HG03432 (cell line): ENCODE measurements around the gene PIKFYVE.
A peak's percentile ranks its signal among the peaks of the same experiment; 100 is the strongest.
"Not testable (repeated sequence)": the region's sequence is repeated elsewhere in the genome, so short reads cannot be mapped to it uniquely, and the experiment has no call there.

Experiments
- ATAC-seq: cut with Tn5 transposase; IDR thresholded peaks from one replicate; pipeline ENCODE4 v1.9.1; 2021; ENCODE audit warnings: mild to moderate bottlenecking, moderate library complexity; ENCODE audit not compliant: unreplicated experiment

The PIKFYVE gene

DNA sequence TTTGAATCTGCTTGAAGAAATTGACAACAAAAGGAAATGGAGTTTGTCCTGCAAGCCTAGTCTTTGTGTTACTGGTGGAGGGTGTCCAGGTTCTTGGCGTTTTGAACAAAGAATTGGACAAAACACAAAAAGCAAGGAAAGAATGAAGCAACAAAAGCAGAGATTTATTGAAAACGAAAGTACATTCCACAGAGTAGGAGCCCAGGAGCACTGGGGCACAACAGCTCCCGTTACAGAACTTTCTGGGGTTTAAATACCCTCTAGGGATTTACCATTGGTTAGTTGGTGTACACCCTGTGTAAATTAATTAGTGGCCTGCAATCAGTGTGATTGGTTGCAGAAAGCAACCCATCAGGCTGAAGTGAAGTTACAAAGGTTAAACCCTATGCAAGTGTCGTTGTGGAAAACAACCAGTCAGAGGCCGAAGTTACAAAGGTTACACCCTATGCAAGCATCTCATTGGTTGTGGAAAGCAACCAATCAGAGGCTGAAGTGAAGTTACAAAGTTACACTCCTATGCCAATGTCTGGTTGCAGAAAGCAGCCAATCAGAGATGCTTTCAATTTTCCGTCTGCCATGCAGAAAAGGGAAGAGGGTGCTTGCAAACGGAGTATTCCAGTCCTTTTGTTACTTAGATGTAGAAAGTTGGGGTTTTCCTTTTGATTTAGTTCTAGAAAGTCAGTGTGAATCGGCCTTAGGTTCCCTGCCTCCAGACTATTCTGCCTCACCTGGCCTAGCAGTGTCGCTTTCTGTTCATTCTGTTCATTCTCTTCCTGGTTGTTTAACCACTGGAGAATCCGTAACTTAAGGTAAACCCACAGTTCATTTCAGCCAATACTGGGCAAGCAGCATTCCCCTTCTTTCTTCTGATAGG lies 92.9 kb downstream of the PIKFYVE start:
- ATAC-seq, result no peak

DNA sequence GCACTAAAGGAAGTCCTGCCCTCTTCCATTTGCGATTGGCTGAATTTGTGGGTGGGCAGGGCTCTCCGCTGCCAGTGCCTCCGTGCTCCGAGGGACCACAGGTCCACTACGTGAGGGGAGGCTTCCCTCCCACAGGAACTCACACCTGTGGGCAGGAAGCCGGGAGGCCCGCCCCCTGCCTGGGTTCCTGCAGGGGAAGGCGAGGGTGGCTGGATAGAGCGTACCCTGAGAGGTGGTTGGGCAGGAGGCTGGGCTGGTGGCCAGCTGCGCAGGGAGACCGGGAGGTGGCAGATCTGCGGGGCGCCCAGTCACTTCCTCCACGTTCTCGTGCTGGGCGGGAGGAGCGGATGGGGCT lies 93.6 kb downstream of the PIKFYVE start:
- no peak for ATAC-seq

DNA sequence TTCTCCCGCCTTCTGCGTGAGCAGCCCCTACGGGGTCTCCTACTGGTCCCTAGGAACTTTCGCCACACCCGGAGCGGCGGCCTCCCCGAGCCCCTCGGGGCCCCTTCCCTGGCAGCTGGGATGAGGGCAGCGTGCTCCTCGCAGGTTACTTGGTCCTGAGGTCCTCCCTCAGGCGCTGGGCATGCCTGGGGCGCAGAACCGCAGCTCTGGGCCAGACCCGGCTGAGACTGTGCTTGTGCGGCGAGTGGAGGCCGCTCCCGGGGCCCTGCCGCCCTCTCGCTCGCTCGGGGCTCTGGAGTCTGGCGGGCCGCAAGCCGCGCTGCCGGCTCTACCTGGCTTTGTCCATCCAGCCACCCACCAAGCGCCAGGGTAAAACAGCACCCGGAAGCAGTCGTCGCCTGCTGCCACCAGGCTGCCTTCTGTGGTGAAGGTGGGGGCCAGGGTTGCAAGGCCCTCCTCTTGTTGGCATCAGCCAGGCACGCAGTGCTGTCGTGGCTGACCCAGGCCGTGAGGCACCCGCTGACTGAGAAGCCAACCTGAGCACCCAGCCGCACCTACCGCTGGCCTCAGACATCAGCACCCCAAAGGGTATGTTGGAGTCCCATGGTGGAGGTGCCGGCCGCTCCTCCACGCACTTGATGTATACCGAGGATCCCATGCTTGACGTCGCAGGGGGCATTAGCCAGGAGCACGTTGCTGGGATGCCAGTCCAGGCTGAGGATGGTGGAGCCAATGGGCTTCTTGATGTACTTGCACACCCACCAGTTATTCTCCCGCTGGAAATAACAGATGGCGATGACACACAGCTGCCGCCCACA lies 94.4 kb downstream of the PIKFYVE start:
- ATAC-seq, result no peak

DNA sequence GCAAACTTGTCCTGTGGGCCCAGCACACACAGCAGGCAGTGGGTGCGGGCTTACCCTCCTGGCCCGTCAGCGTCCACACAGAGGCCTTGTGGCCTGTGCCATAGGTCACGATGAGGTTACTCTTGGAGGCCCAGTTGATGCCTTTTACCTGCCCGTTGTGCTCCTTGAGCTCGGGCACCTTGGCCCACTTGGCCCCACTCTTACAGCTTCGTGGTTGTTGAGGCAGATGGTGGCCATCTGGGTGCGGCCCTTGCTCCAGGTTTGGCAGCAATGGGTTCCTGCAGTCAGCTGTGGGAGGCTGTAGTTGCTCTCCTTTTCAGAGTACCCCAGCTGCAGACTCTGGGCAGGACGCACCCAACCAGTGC lies 95.0 kb downstream of the PIKFYVE start:
- no peak for ATAC-seq

DNA sequence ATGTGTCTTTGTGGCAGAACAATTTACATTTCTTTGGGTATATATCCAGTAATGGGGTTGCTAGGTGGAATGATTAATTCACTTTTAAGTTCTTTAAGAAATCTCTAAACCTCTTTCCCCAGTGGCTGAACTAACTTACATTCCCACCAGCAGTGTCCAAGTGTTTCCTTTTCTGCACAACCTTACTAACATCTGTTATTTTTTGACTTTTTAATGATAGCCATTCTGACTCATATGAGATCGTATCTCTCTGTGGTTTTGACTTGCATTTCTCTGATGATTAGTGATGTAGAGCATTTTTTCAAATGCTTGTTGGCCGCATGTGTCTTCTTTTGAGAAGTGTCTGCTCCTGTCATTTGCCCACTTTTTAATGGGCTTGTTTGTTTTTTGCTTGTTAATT lies 97.4 kb downstream of the PIKFYVE start:
- peak; percentile 84 for ATAC-seq

DNA sequence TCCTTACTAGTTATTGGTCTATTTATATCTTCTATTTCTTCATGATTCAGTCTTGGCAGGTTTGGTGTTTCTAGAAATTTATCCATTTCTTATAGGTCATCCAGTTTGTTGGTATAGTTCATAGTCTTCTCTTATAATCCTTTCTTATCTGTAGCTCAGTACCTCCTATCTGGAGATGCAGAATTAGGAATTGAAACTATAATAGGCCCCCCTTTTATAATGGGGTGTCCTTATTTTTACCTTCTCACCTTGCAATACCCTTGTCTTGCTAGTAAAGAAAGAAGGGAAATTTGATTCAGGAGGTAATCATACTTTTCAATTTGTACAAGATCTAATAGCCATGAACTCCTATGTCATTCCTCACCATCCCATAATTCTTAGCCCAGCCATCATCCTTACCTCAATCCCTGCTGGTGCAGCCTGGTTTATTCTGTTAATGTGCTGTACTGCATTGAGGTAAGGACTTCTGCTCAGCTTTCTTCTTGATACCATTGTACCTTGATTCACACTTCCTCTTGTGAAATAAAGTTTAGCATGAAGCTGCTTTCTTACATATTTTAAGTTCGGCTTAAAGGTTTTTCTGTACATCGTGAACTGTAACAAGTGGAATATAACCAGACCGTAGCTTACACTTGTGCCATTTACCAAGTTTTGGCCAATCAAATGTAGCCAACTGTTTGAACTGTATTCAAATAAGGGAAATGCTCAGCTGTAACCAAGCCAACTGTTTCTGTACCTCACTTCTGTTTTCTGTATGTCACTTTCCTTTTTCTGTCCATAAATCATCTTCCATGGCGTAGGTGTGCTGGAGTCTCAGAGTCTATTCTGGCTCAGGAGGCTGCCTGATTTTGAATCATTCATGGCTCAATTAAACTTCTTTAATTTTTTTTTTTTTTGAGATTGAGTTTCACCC lies 100.4 kb downstream of the PIKFYVE start:
- peak; percentile 68 for ATAC-seq

DNA sequence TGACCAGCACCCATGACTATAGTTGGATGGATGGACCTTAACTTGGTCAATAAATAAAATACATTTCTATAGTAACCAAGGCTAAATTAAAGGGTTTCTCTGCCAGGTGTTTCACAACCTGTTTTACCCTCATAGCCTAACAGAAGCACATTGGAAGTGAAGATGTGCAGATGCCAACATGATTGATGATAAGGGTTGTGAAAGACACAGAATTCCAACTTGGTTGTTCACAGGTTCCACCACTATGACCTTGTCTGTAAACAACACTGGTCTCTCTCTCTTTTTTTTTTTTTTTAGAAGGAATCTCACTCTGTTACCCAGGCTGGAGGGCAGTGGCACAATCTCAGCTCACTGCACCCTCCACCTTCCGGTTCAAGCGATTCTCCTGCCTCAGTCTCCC lies 103.0 kb downstream of the PIKFYVE start:
- no peak for ATAC-seq

DNA sequence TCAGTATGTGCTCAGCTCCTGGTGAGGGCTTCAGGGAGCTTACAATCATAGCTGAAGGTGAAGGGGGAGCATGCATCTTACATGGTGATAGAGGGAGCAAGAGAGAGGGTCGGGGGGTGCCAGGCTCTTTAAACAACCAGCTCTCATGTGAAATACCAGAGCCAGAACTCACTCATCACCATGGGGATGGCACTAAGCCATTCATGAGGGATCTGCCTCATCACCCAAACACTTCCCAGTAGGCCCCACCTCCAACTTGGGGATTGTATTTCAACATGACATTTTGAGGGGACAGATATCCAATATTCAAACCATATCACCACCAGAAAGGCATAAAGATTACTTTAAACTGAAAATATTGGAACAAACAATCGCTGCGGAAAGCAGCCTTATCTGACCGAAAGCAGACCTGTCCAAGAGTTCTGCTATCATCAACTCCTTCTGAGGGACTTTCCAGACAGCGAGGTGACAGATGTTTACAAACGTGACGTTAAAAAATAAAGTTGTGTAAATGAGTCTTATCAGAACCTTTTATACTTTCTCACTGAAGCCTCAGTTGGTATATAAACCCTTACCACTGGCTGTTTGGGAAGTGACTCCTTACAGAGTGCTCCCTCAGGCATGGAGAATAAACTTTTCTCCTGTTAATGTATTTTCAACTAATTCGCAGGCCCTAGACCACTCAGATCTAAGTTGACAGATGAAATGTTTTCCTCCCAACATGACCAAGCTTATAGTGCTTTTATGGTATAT lies 105.0 kb downstream of the PIKFYVE start:
- ATAC-seq, result no peak

DNA sequence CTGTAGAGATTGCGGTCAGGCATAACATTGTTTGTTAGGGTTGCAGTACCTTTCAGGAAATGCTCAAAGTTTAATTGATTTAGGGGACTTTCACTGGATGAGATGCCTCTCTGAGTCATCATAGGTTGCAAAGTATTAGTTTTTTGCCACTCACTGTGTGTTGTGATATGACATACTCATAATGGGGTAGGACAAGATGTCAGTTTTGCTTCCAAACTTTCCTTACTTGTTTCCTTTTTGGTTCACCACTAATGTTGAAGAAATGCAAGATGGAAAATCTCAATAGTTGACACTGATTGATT lies 105.5 kb downstream of the PIKFYVE start:
- ATAC-seq, result no peak

DNA sequence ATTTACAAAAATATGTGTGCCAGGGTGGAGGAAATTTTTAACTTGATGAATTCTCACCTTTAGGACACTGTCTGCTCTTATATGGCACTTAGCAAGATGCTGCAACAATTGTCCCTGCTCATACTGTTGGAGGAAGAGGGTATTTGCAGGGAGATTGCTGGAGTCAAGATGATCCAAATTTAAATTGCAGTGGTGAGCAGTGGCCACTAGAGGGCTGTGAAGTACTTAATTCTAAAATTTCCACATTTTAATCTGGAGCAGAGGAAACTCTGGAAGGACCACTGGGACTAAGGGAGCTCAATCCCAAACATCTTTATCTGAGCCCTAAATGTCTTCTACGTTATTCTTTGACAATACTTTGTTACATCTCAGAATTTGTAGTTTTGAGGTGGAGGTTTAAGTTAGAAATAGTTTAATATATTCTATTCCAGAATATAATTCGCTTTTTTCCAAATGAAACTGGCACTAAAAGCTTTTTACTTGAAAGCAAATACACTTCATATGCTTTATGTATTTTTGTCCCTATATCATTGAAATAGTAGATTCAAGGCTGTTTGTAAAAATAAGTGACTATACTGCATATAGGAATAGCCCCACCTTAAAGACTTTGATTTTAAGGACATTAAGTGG lies 107.5 kb downstream of the PIKFYVE start:
- peak; percentile 58 for ATAC-seq

DNA sequence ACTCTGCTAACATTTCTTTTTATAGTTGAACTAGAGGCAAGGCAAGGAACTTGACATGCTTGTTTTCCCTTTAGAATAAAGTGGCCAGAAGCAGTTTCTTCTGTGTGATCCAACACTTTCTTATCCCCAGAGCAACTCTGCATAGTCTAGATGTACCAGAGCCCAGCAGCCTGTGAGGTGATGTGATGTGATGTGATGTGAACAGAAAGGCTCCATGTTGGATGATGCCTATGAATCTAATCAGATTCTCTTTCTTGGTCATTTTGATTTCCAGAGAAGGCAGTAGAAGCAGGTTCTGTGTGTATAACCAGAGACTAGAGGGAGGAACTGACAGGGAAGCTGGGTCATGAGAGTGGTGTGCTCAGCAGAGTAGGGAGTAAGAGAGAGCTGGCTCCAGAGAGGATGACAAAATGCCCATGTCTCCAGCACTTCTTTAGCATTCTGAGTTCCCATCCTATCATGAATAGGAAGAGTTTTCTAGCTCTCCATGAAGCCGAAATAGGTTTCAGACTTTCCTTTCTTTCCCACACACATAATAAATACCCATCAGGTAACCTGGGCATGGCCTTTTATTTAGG lies 109.5 kb downstream of the PIKFYVE start:
- no peak for ATAC-seq

DNA sequence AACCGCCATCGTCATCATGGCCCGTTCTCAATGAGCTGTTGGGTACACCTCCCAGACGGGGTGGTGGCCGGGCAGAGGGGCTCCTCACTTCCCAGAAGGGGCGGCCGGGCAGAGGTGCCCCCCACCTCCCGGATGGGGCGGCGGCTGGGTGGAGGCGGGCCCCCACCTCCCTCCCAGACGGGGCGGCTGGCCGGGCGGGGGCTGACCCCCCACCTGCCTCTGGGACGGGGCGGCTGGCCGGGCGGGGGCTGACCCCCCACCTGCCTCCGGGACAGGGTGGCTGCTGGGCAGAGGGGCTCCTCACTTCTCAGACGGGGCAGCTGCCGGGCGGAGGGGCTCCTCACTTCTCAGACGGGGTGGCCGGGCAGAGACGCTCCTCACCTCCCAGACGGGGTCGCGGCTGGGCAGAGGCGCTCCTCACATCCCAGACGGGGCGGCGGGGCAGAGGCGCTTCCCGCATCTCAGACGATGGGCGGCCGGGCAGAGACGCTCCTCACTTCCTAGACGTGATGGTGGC lies 111.3 kb downstream of the PIKFYVE start:
- not testable (repeated sequence) for ATAC-seq

DNA sequence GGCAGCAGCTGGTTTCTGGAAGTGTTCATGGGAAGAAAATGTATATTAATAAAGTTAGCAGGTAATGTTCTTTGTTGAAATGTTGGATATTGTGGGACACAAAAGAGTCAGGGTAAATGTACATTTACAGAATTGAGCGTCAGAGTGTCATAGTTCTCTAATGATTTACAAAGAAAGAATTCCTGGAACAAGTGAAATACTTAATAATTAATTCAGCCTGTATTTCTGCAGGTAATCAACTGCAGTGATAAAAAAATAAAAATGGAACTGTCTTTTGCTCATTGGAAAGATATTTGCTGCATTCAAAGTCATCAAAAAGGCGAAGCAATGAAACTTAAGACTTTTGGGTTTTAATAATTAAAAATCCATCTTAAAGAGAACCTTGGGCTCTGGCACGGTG lies 113.1 kb downstream of the PIKFYVE start:
- ATAC-seq, result no peak

DNA sequence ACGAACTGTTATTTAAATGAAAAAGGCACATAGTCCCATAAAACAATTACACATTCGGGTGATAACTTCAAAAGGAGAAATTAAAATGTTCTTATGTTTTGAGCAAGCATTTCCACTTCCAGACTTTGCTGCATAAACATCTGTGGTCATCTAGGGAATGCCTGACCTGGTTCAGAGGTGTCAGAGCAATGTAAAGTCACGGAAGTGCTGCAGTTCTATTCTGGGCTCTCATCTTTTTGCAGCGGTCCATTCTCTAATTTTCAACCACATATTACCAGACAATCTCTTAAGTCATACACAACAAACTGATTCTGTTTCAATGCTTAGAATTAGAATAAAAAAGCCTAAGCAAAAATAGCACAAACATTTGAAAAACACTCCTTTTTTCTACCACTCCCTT lies 118.6 kb downstream of the PIKFYVE start:
- no peak for ATAC-seq

DNA sequence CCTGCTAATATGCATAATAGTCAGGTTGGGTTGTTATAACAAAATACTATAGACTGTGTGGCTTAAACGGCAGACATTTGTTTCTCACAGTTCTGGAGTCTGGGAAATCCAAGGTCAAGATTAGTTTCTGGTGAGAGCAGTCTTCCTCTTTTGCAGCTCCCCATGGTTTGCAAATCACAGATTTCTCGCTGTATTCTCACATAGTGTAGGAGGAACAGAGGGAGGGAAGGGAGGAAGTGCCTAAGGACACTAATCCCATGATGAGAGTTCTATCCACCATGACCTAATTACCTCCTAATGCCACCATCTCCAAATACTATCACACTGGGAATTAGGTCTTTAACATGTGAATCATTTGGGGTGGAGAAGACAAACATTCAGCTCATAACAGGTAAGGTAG lies 120.5 kb downstream of the PIKFYVE start:
- ATAC-seq, result no peak

DNA sequence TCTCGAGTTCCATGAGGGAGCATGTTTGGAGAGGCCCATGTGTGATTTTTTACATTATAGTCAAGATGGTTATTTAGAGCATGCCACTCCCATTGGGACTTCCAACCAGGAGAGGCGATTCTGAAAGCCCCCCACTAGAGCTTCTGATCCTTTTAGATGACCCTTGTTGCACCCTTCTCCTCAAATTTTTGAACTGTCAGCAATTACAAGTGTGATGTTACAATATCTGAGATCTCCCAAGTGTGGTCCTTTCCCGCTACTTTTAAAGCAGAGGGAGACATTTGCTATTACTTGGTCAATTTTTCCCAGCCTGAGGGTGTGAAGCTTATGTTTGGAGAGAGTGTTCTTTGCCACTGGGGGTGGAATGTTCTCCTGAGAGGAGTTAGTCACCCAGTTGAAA lies 123.9 kb downstream of the PIKFYVE start:
- no peak for ATAC-seq

DNA sequence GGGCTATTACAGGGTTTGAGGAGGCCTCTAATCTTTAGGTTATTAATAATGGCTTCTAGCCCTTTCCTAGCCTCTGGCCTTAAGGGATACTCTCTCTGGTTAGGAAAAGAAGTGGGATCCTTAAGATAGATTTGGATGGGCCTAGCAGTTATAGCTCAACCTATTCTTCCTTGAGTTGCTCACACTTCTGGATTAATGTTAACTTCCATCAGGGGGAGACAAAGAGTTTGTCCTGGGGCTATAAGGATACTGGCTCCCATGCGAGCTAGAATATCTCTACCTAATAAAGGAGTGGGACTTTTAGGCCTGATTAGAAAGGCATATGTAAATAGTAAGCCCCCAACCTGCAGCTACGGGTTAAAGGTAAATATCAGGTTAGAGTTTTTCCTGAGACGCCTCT lies 126.2 kb downstream of the PIKFYVE start:
- ATAC-seq, result no peak

DNA sequence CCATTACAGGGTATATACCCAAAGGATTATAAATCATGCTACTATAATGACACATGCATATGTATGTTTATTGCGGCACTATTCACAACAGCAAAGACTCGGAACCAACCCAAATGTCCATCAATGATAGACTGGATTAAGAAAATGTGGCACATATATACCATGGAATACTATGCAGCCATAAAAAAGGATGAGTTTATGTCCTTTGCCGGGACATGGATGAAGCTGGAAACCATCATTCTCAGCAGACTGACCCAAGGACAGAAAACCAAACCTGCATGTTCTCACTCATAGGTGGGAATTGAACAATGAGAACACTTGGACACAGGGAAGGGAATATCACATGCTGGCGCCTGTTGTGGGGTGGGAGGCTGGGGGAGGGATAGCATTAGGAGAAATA lies 130.7 kb downstream of the PIKFYVE start:
- not testable (repeated sequence) for ATAC-seq

DNA sequence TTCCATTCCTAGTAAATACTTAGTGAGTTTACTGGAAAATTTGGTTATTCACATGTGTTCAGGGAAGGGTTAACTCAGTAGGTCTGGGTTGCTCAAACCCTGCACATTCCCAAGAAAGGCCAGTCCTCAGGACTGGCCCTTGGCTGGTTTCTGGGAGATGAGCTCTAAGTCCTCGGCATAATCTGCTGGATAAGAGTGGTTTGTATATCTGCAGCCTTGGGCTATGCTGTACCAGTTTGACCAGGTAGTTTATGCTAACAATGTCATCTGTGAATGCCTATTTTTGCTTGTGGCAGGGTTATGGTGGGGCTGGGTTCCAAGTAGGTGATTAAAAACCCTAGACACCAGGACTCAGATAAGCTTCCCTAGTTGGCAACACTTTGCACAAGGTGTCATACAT lies 133.1 kb downstream of the PIKFYVE start:
- no peak for ATAC-seq
